HCT116 (cell line): ENCODE results near the gene ZBBX. TPM values are rescaled to one million over a fixed set of nuclear protein-coding genes. Genes with fewer than 3 reads are reported as not detected.
A peak's percentile ranks its signal among the peaks of the same experiment; 100 is the strongest.

ENCODE experiments used
- ATAC-seq: fragments of 200-7000 bp; cut with Tn5 transposase; 2 replicates; pipeline ENCODE4 v1.9.1; 2020; ENCODE audit warnings: mild to moderate bottlenecking, moderate library complexity
- Bru-seq: library from RNA; stranded (reverse); fragments of 400-500 nt; gene quantifications from one replicate; lab custom pipeline; 2021; lab: Mats Ljungman, UMichigan
- BruChase-seq, 2 experiments: library from RNA; stranded (reverse); fragments of 400-500 nt; gene quantifications; one replicate each; lab custom pipeline; 2021; lab: Mats Ljungman, UMichigan
- BruUV-seq: library from RNA; stranded (reverse); fragments of 400-500 nt; replicated peaks from 2 replicates; lab custom pipeline; 2021; lab: Mats Ljungman, UMichigan
- CTCF ChIA-PET: fragments of 300-600 bp; sonication (Branson Sonifier 250); formaldehyde crosslinking; loops from one replicate; lab custom pipeline; 2021; ENCODE audit warnings: antibody characterized with exemption; lab: Charles Lee
- POLR2A ChIA-PET: fragments of 300-600, 350-600 bp; sonication (Branson Sonifier 250); formaldehyde crosslinking; loops from one replicate; lab custom pipeline; 2021; ENCODE audit warnings: antibody characterized with exemption; lab: Charles Lee
- RAD21 ChIA-PET, 2 experiments: fragments of 300-600 bp; sonication (Branson Sonifier 250); formaldehyde crosslinking; loops; one replicate each; lab custom pipeline; 2023; ENCODE audit warnings: low total read pairs in 2 of 2; ENCODE audit not compliant: uncharacterized antibody in 2 of 2, unreplicated experiment in 2 of 2, low non-redundant PET in 1 of 2; lab: Charles Lee
- DNase-seq: peaks from one replicate; pipeline ENCODE4 v3.0.0-alpha.2; 2010; ENCODE audit warnings: low read depth, low spot score
- H2AFZ ChIP-seq: fragments of 200-600 bp; shearing (Covaris generic), sonication (generic); 2 replicates; pipeline ENCODE4 v1.6.1; 2017; ENCODE audit warnings: low read depth, mixed run types, mixed read lengths, antibody characterized with exemption, low read length; ENCODE audit not compliant: poor library complexity, severe bottlenecking
- H3K27ac ChIP-seq: 2 replicates; pipeline ENCODE4 v1.5.1; 2012; ENCODE audit warnings: low read depth, low read length
- H3K27me3 ChIP-seq: fragments of 200-600 bp; sonication (generic); 2 replicates; pipeline ENCODE4 v1.6.1; 2016; ENCODE audit warnings: mixed run types, low read length, mixed read lengths; ENCODE audit not compliant: insufficient read depth
- H3K36me3 ChIP-seq, 2 experiments: fragments of 200-500 bp in 1 of 2; fragments of 200-600 bp in 1 of 2; sonication (Bioruptor generic) in 1 of 2; sonication (generic) in 1 of 2; 2 replicates each; pipeline versions ENCODE4 v1.5.1 to v1.6.1; 2014 to 2016; ENCODE audit warnings: low read length in 2 of 2, inconsistent platforms in 1 of 2, mixed read lengths in 1 of 2, mixed run types in 1 of 2; ENCODE audit not compliant: insufficient read depth in 2 of 2, control insufficient read depth in 1 of 2
- H3K4me1 ChIP-seq, 2 experiments: fragments of 200-600 bp in 1 of 2; sonication (generic) in 1 of 2; 2 replicates each; pipeline versions ENCODE4 v1.5.1 to v1.6.1; 2012 to 2017; ENCODE audit warnings: low read length in 2 of 2, inconsistent platforms in 1 of 2, mild to moderate bottlenecking in 1 of 2, mixed read lengths in 1 of 2, mixed run types in 1 of 2, moderate library complexity in 1 of 2; ENCODE audit not compliant: insufficient read depth in 2 of 2, control insufficient read depth in 1 of 2
- H3K4me2 ChIP-seq: fragments of 200-600 bp; sonication (generic); 2 replicates; pipeline ENCODE4 v1.6.1; 2017; ENCODE audit warnings: mixed run types, low read length, mixed read lengths
- H3K4me3 ChIP-seq, 2 experiments: fragments of 200-600 bp in 1 of 2; sonication (generic) in 1 of 2; replicated peaks in 1 of 2; 2 replicates each; pipeline ENCODE4 v1.5.1; 2011 to 2016; ENCODE audit warnings: low read length in 2 of 2, control low read depth in 1 of 2, low read depth in 1 of 2, mild to moderate bottlenecking in 1 of 2, mixed read lengths in 1 of 2, mixed run types in 1 of 2
- H3K79me2 ChIP-seq: fragments of 200-600 bp; sonication (generic); 2 replicates; pipeline ENCODE4 v1.6.1; 2017; ENCODE audit warnings: mild to moderate bottlenecking, mixed run types, low read length, moderate library complexity, mixed read lengths; ENCODE audit not compliant: insufficient read depth
- H3K9ac ChIP-seq: fragments of 200-600 bp; sonication (generic); 2 replicates; pipeline ENCODE4 v1.6.1; 2016; ENCODE audit warnings: low read length, mixed read lengths
- H3K9me2 ChIP-seq: fragments of 200-600 bp; sonication (generic), shearing (Covaris generic); 2 replicates; pipeline ENCODE4 v1.6.1; 2017; ENCODE audit warnings: mixed run types, mild to moderate bottlenecking, moderate library complexity; ENCODE audit not compliant: insufficient read depth
- H3K9me3 ChIP-seq, 2 experiments: fragments of 200-500 bp in 1 of 2; fragments of 200-600 bp in 1 of 2; sonication (Bioruptor generic) in 1 of 2; sonication (generic) in 1 of 2; 2 replicates each; pipeline ENCODE4 v1.6.1; 2014 to 2017; ENCODE audit warnings: low read length in 2 of 2, mixed read lengths in 2 of 2, inconsistent platforms in 1 of 2, low read depth in 1 of 2, mild to moderate bottlenecking in 1 of 2, mixed run types in 1 of 2, moderate library complexity in 1 of 2; ENCODE audit not compliant: control insufficient read depth in 1 of 2, insufficient read depth in 1 of 2
- H4K20me1 ChIP-seq: fragments of 200-600 bp; sonication (generic), shearing (Covaris generic); 2 replicates; pipeline ENCODE4 v1.6.1; 2017; ENCODE audit warnings: mixed run types, mild to moderate bottlenecking, moderate library complexity; ENCODE audit not compliant: insufficient read depth
- CBX3 ChIP-seq: IDR thresholded peaks from 2 replicates; pipeline ENCODE4 v1.6.1; 2012; ENCODE audit warnings: low read depth
- CEBPB ChIP-seq: IDR thresholded peaks from 2 replicates; pipeline ENCODE4 v1.6.1; 2012; ENCODE audit warnings: low read depth
- ELF1 ChIP-seq: IDR thresholded peaks from 2 replicates; pipeline ENCODE4 v1.6.1; 2012; ENCODE audit warnings: low read depth, borderline replicate concordance
- EZH2 ChIP-seq: fragments of 200-600 bp; sonication (generic); IDR thresholded peaks from 2 replicates; pipeline ENCODE4 v1.6.1; 2017; ENCODE audit warnings: antibody characterized with exemption, mixed run types
- EZH2phosphoT487 ChIP-seq: fragments of 200-600 bp; IDR thresholded peaks from 2 replicates; pipeline ENCODE4 v1.6.1; 2018; ENCODE audit warnings: antibody characterized with exemption, borderline replicate concordance
- FOSL1 ChIP-seq: IDR thresholded peaks from 2 replicates; pipeline ENCODE4 v1.6.1; 2012; ENCODE audit warnings: low read depth
- JUND ChIP-seq: IDR thresholded peaks from 2 replicates; pipeline ENCODE4 v1.6.1; 2012
- POLR2A ChIP-seq: IDR thresholded peaks from 2 replicates; pipeline ENCODE4 v1.7.0; 2011; ENCODE audit warnings: borderline replicate concordance; ENCODE audit not compliant: insufficient read depth, insufficient read length; ENCODE audit errors: extremely low read depth
- RAD21 ChIP-seq: IDR thresholded peaks from 2 replicates; pipeline ENCODE4 v1.6.1; 2012; ENCODE audit warnings: low read depth, mild to moderate bottlenecking
- SIN3A ChIP-seq: IDR thresholded peaks from 2 replicates; pipeline ENCODE4 v1.6.1; 2012; ENCODE audit warnings: low read depth
- SP1 ChIP-seq: IDR thresholded peaks from 2 replicates; pipeline ENCODE4 v1.6.1; 2012; ENCODE audit warnings: low read depth
- YY1 ChIP-seq: IDR thresholded peaks from 2 replicates; pipeline ENCODE4 v1.6.1; 2011; ENCODE audit warnings: low read length, low read depth, moderate library complexity, mild to moderate bottlenecking; ENCODE audit not compliant: insufficient replicate concordance; ENCODE audit errors: extremely low read depth
- ZFX ChIP-seq: fragments of 450-650 bp; IDR thresholded peaks from 2 replicates; pipeline ENCODE4 v1.6.1; 2017
- intact Hi-C: fragments of 100-400 bp; cut with micrococcal nuclease; formaldehyde crosslinking; loops from 2 replicates; pipeline ENCODE4 v1.10.0; 2022
- long read RNA-seq: library from polyadenylated mRNA; unstranded; transcript quantifications from one replicate; pipeline ENCODE4 v2.0.0, GENCODE V29; 2021; ENCODE audit not compliant: unreplicated experiment
- polyA plus RNA-seq: library from polyadenylated mRNA; unstranded; fragments of >200 nt; gene quantifications from 2 replicates; pipeline ENCODE4 v1.2.1, GENCODE V29; 2012; ENCODE audit warnings: missing spikeins
- total RNA-seq: library from RNA; stranded (reverse); gene quantifications from one replicate; pipeline ENCODE4 v1.2.1, GENCODE V29; 2021; ENCODE audit not compliant: unreplicated experiment
- TF ChIP-seq, protein P1 (sequence below), 3 experiments: fragments of 200-600 bp in 1 of 3; sonication (generic) in 1 of 3; IDR thresholded peaks in 2 of 3; conservative IDR thresholded peaks in 1 of 3; 2 replicates each; pipeline ENCODE4 v1.5.1; 2012 to 2017; ENCODE audit warnings: low read depth in 2 of 3, low read length in 2 of 3, antibody characterized with exemption in 1 of 3, borderline replicate concordance in 1 of 3, control low read depth in 1 of 3, mild to moderate bottlenecking in 1 of 3, mixed read lengths in 1 of 3, mixed run types in 1 of 3, moderate library complexity in 1 of 3; ENCODE audit not compliant: insufficient read depth in 1 of 3
- TF ChIP-seq, protein P2 (sequence below): IDR thresholded peaks from 2 replicates; pipeline ENCODE4 v1.6.1; 2012; ENCODE audit warnings: low read depth
- TF ChIP-seq, protein P3 (sequence below): IDR thresholded peaks from 2 replicates; pipeline ENCODE4 v1.6.1; 2012

The ZBBX gene, protein sequence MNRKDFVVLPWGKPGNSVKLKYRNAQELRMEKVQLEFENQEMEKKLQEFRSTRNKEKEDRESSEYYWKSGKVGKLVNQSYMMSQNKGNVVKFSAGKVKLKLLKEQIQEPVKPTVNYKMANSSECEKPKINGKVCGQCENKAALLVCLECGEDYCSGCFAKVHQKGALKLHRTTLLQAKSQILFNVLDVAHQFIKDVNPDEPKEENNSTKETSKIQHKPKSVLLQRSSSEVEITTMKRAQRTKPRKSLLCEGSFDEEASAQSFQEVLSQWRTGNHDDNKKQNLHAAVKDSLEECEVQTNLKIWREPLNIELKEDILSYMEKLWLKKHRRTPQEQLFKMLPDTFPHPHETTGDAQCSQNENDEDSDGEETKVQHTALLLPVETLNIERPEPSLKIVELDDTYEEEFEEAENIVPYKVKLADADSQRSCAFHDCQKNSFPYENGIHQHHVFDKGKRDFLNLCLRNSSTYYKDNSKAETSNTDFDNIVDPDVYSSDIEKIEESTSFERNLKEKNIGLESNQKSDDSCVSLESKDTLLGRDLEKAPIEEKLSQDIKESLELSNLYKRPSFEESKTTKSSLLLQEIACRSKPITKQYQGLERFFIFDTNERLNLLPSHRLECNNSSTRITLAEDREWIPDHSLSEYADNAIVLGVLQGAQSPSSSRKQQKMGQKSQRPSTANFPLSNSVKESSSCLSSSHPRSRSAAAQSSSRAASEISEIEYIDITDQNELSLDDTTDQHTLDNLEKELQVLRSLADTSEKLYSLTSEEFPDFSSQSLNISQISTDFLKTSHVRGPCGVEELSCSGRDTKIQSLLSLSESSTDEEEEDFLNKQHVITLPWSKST
- total RNA-seq = 0.81 TPM
- 0.07 and 0.30 TPM in 2 replicates for polyA plus RNA-seq
- Bru-seq, nascent RNA = percentile 24 among the genes with signal in this experiment
- BruChase-seq, experiment 1, labeled RNA remaining after a 6-hour chase = percentile 20 among the genes with signal in this experiment
- percentile 28 among the genes with signal in this experiment for BruChase-seq, experiment 2, labeled RNA remaining after a 2-hour chase
- long read RNA-seq, partial matches to known transcripts = 0 of 1 reads
- long read RNA-seq, other reads (novel, unspliced or antisense) = 1 of 1 reads

DNA sequence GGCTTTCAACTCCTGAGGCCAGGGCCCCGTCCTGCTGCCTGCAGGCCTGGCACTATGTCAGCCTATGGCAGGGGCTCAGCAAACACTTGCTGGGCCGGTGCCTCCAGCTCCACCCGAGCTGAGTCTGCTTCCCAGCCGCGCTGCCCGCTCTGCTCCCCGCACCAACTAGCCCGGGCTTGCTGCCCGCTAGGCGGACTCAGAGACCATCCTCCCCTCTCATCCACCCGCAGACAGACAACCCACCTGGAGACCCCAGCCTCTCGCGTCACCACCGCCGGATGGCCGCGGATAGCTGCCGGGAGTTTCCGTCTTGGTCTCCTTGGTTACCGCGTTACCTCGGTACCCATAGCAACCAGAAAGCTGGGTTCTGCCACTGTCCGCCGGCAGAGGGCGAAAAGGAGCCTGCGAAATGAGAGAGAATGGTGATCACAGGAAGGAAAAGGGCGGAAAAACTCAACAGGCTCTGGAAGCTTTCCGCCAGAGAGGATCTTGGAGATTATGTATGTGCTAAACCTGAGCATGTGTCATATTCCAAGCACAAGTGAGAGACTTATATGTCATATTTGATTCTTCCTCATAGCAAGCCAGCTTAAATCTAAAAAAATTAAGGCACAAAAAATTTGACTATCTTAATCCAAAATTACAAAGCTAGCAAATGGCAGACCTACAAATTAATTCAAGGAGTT is at the start of gene ZBBX:
Gene ZBBX (minus strand): TSS at position 294 of the 686 bp plus-strand sequence. CDS start 7,396 bp downstream, outside the sequence.
- no peaks in the 10 kb centered on the region for H4K20me1 ChIP-seq
- no peaks in the 10 kb centered on the region for H3K9me3 ChIP-seq
- no peaks in the 10 kb centered on the region for H3K27me3 ChIP-seq
- peak; percentile 77 for DNase-seq
- no peaks in the 10 kb centered on the region for H3K9me2 ChIP-seq
- POLR2A ChIA-PET = interaction anchor here (1.3 kb wide), 1 partner anchor 502 kb away, joined by 4 read pairs; no protein-coding TSS in a partner anchor
- peak within 1 kb of the TSS; percentile 37; the same call in 1 of the 2 replicates for H3K9ac ChIP-seq
- no TSS peak for BruUV-seq
- H3K36me3 ChIP-seq = no peaks in the 10 kb centered on the region
- intact Hi-C loops = loop anchor here (2.0 to 5.0 kb wide), 2 partner anchors 502 to 661 kb away; no protein-coding TSS in a partner anchor
- no peak within 1 kb of the TSS for H3K27ac ChIP-seq
- ATAC-seq = peak; percentile 92
- H3K4me3 ChIP-seq = peak within 1 kb of the TSS; percentile 54 to 61
- peak within 1 kb of the TSS; percentile 85 for H3K4me2 ChIP-seq
- peaks cover 0 to 11% of the 10 kb centered on the region in 2 experiments; a peak in 3 of 4 replicates for H3K4me1 ChIP-seq
- H2AFZ ChIP-seq = peak within 1 kb of the TSS; percentile 83
- CTCF ChIA-PET = interaction anchor here (0.8 to 2.8 kb wide), 19 partner anchors 13 to 1468 kb away, joined by 3 to 40 read pairs (median 4); no protein-coding TSS in a partner anchor
- no peaks in the 10 kb centered on the region for H3K79me2 ChIP-seq
- RAD21 ChIA-PET = interaction anchor here in 1 of 2 experiments (1.0 to 1.5 kb wide), 2 partner anchors 361 to 502 kb away, joined by 3 to 7 read pairs; no protein-coding TSS in a partner anchor
- no peak for TF ChIP-seq POLR2A
- no peak for TF ChIP-seq EZH2
- TF ChIP-seq, protein P1, sequence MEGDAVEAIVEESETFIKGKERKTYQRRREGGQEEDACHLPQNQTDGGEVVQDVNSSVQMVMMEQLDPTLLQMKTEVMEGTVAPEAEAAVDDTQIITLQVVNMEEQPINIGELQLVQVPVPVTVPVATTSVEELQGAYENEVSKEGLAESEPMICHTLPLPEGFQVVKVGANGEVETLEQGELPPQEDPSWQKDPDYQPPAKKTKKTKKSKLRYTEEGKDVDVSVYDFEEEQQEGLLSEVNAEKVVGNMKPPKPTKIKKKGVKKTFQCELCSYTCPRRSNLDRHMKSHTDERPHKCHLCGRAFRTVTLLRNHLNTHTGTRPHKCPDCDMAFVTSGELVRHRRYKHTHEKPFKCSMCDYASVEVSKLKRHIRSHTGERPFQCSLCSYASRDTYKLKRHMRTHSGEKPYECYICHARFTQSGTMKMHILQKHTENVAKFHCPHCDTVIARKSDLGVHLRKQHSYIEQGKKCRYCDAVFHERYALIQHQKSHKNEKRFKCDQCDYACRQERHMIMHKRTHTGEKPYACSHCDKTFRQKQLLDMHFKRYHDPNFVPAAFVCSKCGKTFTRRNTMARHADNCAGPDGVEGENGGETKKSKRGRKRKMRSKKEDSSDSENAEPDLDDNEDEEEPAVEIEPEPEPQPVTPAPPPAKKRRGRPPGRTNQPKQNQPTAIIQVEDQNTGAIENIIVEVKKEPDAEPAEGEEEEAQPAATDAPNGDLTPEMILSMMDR (IDR thresholded peaks at IDR 0.05 in 2 of 3, conservative IDR thresholded peaks at IDR 0.05 in 1 of 3; ENCODE audit: borderline replicate concordance in 1 of 3, insufficient read depth in 1 of 3, low read depth in 2 of 3, low read length in 2 of 3) = peak; percentile 74 to 94 (median 88)
- TF ChIP-seq SP1 = peak; percentile 24; the same call in 1 of the 2 replicates
- no peak for TF ChIP-seq ELF1
- 0 out of 2 replicates have a peak, but pooled peaks have one; percentile 25 for TF ChIP-seq CBX3
- TF ChIP-seq, protein P2, sequence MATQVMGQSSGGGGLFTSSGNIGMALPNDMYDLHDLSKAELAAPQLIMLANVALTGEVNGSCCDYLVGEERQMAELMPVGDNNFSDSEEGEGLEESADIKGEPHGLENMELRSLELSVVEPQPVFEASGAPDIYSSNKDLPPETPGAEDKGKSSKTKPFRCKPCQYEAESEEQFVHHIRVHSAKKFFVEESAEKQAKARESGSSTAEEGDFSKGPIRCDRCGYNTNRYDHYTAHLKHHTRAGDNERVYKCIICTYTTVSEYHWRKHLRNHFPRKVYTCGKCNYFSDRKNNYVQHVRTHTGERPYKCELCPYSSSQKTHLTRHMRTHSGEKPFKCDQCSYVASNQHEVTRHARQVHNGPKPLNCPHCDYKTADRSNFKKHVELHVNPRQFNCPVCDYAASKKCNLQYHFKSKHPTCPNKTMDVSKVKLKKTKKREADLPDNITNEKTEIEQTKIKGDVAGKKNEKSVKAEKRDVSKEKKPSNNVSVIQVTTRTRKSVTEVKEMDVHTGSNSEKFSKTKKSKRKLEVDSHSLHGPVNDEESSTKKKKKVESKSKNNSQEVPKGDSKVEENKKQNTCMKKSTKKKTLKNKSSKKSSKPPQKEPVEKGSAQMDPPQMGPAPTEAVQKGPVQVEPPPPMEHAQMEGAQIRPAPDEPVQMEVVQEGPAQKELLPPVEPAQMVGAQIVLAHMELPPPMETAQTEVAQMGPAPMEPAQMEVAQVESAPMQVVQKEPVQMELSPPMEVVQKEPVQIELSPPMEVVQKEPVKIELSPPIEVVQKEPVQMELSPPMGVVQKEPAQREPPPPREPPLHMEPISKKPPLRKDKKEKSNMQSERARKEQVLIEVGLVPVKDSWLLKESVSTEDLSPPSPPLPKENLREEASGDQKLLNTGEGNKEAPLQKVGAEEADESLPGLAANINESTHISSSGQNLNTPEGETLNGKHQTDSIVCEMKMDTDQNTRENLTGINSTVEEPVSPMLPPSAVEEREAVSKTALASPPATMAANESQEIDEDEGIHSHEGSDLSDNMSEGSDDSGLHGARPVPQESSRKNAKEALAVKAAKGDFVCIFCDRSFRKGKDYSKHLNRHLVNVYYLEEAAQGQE = no peak
- no peak for TF ChIP-seq ZFX
- no peak for TF ChIP-seq FOSL1
- peak; percentile 71 for TF ChIP-seq RAD21
- TF ChIP-seq SIN3A = no peak
- TF ChIP-seq YY1 = peak; percentile 80
- TF ChIP-seq, protein P3, sequence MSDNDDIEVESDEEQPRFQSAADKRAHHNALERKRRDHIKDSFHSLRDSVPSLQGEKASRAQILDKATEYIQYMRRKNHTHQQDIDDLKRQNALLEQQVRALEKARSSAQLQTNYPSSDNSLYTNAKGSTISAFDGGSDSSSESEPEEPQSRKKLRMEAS = peak; percentile 22; the same call in 1 of the 2 replicates
- TF ChIP-seq CEBPB = no peak
- TF ChIP-seq JUND = no peak
- TF ChIP-seq EZH2phosphoT487 = no peak
